Measurements from ENCODE around the gene RPS6KA5. TPM values are rescaled to one million over a fixed set of nuclear protein-coding genes. Genes with fewer than 3 reads are reported as not detected.
A peak's percentile ranks its signal among the peaks of the same experiment; 100 is the strongest.

Gene RPS6KA5
- total RNA-seq, 2 experiments from 2014 or later, result 10.1 to 13.1 TPM

DNA sequence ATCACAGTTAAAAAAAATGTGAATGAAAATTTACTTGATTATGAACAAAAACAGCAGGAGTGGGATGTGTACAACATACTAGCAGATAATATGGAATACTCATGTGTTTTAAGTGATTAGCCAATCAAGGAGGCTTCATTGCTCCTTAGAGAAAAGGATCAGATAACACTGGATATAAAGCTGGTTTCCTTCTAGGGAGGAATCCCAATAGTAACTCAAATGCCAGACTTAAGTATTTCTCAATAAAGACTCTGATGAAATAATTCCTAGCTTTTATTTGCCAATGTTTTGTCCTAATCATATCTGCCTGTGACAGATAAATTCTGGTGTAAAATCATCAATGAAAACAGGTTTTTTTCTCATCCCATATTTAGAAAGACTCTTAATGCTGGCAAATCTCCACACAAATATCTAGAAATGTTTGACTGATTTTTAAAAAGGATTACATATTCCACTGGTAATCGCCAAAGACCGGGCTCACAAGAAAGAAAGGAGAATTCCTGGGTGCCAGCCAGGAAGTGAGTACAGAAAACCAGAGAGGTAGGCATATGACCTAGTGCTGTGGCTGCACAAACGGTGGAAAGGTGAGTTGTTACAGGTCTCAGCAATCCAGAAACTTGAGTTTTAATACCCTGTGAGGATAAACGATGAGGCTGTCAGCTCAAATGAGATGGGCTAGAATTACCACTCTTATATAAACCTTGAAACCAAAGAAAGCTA is 135.7 kb downstream of the RPS6KA5 start:
- peaks cover 2% of the 10 kb centered on the region for H3K4me1 Mint-ChIP-seq
- no peaks in the 10 kb centered on the region for H3K9me3 Mint-ChIP-seq
- peaks cover 6% of the 10 kb centered on the region for H3K36me3 Mint-ChIP-seq
- no peak overlapping the region for H3K27ac Mint-ChIP-seq
- no peak for DNase-seq
- H3K4me3 Mint-ChIP-seq, result no peak overlapping the region
- H3K27me3 Mint-ChIP-seq, result no peaks in the 10 kb centered on the region

DNA sequence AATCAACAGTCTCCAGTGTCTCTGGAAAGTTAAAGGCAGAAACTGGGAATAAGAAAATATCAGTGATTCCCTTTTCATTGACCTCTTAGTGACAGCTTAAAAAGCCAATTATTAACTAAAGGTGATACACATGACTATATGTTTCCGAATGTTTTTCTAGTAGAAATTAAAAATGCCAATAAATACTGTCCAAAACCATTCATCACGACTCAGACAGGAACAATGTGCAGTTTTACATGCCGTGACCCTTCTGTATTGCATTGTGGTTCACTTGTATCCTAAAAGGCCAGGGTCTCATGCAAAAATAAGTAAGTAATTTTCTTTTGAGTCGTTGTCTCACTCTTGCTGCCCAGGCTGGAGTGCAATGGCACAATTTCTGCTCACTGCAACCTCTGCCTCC is 138.3 kb downstream of the RPS6KA5 start:
- H3K36me3 Mint-ChIP-seq, result peaks cover 22% of the 10 kb centered on the region
- no peak overlapping the region for H3K27ac Mint-ChIP-seq
- H3K27me3 Mint-ChIP-seq, result no peaks in the 10 kb centered on the region

DNA sequence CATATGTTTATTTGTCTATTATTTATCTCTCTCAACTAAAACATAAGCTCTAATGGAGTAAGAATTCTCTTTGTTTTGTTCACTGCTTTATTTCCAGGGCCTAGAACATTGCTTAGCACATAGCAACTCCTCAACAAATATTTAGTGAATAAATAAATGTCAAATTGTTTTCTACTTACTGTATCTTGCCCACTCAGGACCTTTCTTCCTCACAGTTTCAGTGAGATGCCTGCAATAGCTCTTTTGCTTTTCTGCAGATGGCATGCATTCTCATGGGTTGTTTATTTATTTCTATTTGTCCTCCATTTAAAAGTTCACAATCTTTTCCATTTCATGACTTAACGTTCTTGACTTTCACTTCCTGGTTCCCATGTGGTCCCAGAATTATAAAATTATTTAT is 149.3 kb downstream of the RPS6KA5 start:
- no peak overlapping the region for H3K4me3 Mint-ChIP-seq
- no peaks in the 10 kb centered on the region for H3K9me3 Mint-ChIP-seq
- no peak for DNase-seq
- H3K27ac Mint-ChIP-seq, result peak overlapping the region; percentile 43
- peaks cover 21% of the 10 kb centered on the region for H3K4me1 Mint-ChIP-seq
- H3K36me3 Mint-ChIP-seq, result peaks cover 21% of the 10 kb centered on the region
- no peaks in the 10 kb centered on the region for H3K27me3 Mint-ChIP-seq

More for the DNA sequence above, 138.3 kb downstream of the RPS6KA5 start:
- no peak overlapping the region for H3K4me3 Mint-ChIP-seq
- DNase-seq, result no peak
- no peaks in the 10 kb centered on the region for H3K9me3 Mint-ChIP-seq
- H3K4me1 Mint-ChIP-seq, result no peaks in the 10 kb centered on the region

DNA sequence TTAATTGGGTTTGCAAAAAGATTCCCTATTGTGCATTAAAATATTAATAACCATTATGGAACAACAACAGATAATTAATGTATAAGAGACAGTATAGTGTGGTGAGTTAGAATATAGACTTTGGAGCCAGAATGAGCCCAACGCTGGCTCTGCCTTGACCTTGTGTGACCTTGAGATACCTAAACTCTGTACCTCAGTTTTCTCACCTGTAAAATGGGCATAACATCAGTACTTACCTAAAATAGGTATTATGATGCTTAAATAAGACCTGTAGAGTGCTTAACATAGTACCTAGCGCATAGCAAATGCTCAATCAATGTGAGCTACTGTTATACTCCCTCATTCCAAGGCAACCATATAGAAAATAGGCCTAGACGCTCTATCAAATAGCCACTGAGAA is 153.3 kb downstream of the RPS6KA5 start:
- Mint-ChIP-seq H3K9me3 (no peaks in the 10 kb centered on the region), H3K27ac (no peak overlapping the region), H3K4me1 (peaks cover 39% of the 10 kb centered on the region), H3K27me3 (no peaks in the 10 kb centered on the region), H3K36me3 (peaks cover 21% of the 10 kb centered on the region), H3K4me3 (no peak overlapping the region)
- no peak for DNase-seq

DNA sequence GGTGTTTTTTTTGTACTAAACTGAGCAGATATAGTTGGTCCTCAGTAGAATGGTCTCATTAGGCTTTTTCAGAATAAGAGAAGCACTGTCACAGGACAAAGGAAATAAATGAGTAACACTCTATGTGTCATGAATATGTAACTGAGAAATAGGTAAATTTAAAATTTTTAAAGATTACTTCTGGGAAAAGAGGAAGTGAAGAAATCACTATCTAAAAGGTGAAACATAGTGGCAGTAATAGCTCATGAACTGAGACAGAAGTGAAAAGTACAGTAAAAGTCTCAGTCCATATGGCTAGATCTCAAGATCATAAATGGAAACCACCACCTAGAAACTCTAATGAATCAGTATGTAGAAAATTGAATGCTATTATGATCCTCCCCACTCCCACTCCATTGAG is 154.9 kb downstream of the RPS6KA5 start:
- H3K36me3 Mint-ChIP-seq, result peaks cover 15% of the 10 kb centered on the region
- no peaks in the 10 kb centered on the region for H3K27me3 Mint-ChIP-seq
- H3K9me3 Mint-ChIP-seq, result no peaks in the 10 kb centered on the region
- H3K27ac Mint-ChIP-seq, result peak overlapping the region; percentile 83
- no peak overlapping the region for H3K4me3 Mint-ChIP-seq
- H3K4me1 Mint-ChIP-seq, result peaks cover 38% of the 10 kb centered on the region
- DNase-seq, result no peak

DNA sequence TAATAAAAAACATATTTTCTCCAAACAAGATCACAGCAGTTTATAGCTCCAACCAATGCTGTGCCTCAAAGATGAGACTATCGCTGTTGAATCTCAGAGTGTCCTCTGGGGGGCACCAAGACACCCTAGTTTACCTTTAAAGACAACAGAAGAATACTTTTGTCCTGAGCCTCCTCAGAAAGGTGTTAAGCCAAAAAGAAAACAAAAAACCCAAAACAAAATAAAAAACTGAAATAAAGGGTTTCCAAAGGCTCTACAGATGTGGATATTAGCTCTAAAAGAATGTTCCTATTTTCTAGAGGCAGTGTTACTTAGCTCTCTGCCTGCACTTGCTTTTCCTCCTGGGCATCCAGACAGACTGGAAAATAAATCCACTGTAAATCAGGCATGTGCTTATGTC is 157.3 kb downstream of the RPS6KA5 start:
- Mint-ChIP-seq H3K27me3 (no peaks in the 10 kb centered on the region), H3K36me3 (peaks cover 19% of the 10 kb centered on the region)

DNA sequence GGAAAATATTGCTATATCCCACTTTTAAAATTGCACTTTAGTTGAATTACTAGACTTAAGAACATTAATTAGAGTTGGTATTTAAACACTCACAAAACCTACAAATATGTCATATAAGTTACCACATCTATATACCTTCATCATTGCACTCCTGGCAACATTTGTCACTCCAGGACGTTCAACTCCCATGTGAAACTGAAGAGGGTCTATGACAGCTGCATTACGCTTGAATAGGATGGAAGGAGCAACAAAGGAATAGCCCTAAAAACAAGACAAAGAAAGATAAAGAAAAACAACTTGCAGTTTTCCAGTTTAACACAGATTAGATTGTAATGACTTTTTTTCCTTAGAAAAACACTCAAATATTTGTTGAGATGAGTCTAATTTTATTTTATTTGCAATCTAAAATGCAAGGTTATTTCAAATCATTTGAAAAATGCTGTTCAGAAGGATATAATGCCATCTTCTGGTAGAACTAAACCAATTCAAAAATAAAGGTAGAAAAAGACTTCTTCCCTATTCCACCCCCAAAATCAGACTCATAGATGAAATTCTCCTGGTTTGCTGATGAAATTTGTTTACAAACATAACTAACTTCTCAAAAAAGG is 159.9 kb downstream of the RPS6KA5 start:
- H3K9me3 Mint-ChIP-seq, result no peaks in the 10 kb centered on the region
- DNase-seq, result no peak
- no peak overlapping the region for H3K4me3 Mint-ChIP-seq
- H3K27ac Mint-ChIP-seq, result no peak overlapping the region
- H3K27me3 Mint-ChIP-seq, result no peaks in the 10 kb centered on the region
- peaks cover 20% of the 10 kb centered on the region for H3K4me1 Mint-ChIP-seq
- peaks cover 15% of the 10 kb centered on the region for H3K36me3 Mint-ChIP-seq

More for the DNA sequence above, 157.3 kb downstream of the RPS6KA5 start:
- peak overlapping the region; percentile 20 for H3K27ac Mint-ChIP-seq
- peak; percentile 34 for DNase-seq
- no peaks in the 10 kb centered on the region for H3K9me3 Mint-ChIP-seq
- peaks cover 31% of the 10 kb centered on the region for H3K4me1 Mint-ChIP-seq
- no peak overlapping the region for H3K4me3 Mint-ChIP-seq

DNA sequence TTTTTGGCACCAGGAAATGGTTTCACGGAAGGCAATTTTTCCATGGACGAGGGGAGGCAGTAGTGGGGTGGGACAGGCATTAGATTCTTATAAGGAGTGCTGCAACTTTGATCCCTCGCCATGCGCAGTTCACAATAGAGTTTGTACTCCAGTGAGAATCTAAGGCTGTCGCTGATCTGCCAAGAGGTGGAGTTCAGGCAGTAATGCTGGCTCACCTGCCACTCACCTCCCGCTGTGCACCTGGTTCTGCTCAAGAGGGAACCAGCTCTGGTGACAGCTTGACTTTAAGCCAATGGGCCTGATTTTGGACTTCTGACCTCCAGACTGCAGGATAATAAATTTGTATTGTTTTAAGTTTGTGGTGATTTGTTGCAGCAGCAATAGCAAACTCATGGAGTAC is 163.4 kb downstream of the RPS6KA5 start:
- no peak for DNase-seq
- H3K9me3 Mint-ChIP-seq, result no peaks in the 10 kb centered on the region
- peaks cover 17% of the 10 kb centered on the region for H3K36me3 Mint-ChIP-seq
- peaks cover 2% of the 10 kb centered on the region for H3K4me1 Mint-ChIP-seq
- H3K4me3 Mint-ChIP-seq, result no peak overlapping the region
- no peak overlapping the region for H3K27ac Mint-ChIP-seq
- no peaks in the 10 kb centered on the region for H3K27me3 Mint-ChIP-seq

DNA sequence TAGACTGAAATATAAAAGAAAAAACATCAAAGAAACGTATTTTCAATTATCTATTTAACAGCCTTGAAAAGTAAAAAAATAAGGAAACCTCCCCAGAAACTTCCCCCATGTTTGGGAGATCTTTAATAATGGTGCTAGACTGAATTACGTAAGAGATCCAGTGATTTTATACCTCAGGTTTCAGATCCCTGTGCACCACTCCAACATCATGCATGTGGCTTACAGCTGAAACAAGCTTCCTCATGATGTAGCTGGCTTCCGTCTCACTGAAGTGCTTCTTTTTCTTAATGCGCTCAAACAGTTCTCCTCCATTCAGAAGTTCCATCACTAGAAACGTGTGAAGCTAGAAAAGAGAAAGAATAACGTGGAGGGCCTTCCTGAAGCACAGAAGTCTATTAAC is 166.2 kb downstream of the RPS6KA5 start:
- no peak overlapping the region for H3K4me3 Mint-ChIP-seq
- H3K36me3 Mint-ChIP-seq, result peaks cover 15% of the 10 kb centered on the region
- no peak overlapping the region for H3K27ac Mint-ChIP-seq
- no peaks in the 10 kb centered on the region for H3K9me3 Mint-ChIP-seq
- no peaks in the 10 kb centered on the region for H3K27me3 Mint-ChIP-seq
- DNase-seq, result no peak
- H3K4me1 Mint-ChIP-seq, result peaks cover 2% of the 10 kb centered on the region

DNA sequence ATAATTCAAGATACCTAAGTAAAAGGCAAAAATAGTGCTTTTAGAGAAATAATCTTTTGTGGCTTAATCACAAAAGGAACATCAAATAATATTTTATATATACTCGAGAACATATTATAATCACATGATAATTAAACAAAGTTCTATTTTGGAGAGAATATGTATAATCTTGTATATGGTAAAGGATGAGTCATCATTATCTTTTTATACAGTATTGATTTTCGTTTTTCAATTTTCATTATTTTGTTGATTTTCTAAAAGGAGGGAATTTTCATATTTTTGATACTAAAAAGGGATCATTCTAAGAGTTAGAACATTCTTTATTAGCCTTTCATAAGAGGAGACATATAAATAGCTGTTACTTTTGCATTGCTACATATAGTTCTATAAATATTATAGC is 166.9 kb downstream of the RPS6KA5 start:
- no peak overlapping the region for H3K4me3 Mint-ChIP-seq
- no peak for DNase-seq
- no peaks in the 10 kb centered on the region for H3K9me3 Mint-ChIP-seq
- no peak overlapping the region for H3K27ac Mint-ChIP-seq
- peaks cover 11% of the 10 kb centered on the region for H3K36me3 Mint-ChIP-seq
- H3K27me3 Mint-ChIP-seq, result no peaks in the 10 kb centered on the region
- H3K4me1 Mint-ChIP-seq, result peaks cover 2% of the 10 kb centered on the region

DNA sequence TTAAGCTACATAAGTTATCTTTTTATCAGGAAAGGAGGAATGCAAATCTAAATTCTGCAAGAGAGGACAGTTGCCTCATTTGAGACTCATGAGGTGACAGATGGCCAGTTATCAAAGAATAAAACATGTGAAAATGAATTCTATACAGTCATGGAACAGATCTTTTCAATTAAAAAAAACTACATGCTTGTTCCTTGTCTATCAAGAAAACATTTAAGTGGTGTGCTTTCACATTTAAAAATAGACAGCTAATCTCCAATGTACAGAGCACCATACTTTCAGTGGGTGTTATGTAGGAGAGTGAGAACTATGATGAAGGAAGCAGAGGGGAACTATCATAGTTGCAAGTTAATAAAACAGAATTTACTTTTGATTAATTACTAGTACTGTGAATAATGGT is 167.5 kb downstream of the RPS6KA5 start:
- peaks cover 11% of the 10 kb centered on the region for H3K36me3 Mint-ChIP-seq
- no peak overlapping the region for H3K27ac Mint-ChIP-seq
- no peak for DNase-seq
- H3K4me1 Mint-ChIP-seq, result peaks cover 2% of the 10 kb centered on the region
- H3K27me3 Mint-ChIP-seq, result no peaks in the 10 kb centered on the region
- H3K9me3 Mint-ChIP-seq, result no peaks in the 10 kb centered on the region
- H3K4me3 Mint-ChIP-seq, result no peak overlapping the region

DNA sequence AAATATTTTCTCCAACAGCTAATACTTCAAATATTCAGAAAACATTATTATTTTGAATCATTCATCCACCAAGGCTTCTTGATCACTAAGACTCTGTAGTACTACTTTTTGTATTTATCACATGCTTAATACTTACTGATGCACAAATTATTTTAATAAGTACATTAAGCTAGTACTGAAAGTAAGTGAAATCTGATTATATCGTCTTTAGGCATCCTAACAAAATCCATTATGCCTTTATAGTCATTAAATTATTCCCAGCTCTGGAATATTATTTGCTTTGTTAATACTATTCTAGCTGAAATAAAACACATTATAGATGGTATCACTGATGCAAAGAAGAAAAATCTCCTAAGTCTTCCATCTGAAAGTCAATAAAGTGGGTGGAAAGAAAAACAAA is 169.1 kb downstream of the RPS6KA5 start:
- no peak overlapping the region for H3K4me3 Mint-ChIP-seq

DNA sequence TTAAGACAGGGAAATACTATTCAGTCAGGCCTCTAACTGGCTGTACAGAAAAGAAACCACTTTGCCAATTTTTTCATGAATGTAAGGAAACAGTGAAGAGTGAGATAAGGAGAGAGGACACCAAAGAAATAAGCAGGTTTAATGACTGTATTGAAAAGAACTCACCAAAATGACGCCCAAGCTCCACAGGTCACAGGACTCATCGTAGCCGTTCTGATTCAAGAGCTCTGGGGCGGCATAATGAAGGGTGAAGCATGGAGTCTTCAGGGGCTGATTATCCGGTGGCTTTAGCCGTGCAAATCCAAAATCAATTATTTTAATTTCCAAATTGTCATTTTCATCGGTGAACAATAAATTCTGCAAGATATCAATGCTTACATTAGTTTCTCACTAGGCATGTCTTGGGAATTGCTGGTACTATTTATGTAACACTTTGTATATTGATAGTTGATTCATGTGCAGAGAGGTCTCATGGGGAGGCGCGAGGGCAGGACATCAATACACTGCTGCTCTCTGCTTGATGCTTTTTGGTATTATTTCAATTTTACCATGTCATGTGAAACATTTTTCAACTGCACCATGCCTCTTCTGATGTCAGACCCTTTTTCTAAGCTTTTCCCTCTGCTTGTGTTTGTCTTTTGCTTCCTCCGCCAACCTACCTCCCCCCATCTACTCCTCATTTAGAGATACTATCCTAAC is 170.0 kb downstream of the RPS6KA5 start:
- Mint-ChIP-seq H3K27me3 (no peaks in the 10 kb centered on the region), H3K4me1 (peaks cover 2% of the 10 kb centered on the region), H3K9me3 (no peaks in the 10 kb centered on the region), H3K36me3 (peaks cover 5% of the 10 kb centered on the region), H3K27ac (no peak overlapping the region), H3K4me3 (no peak overlapping the region)
- DNase-seq, result no peak

More for the DNA sequence above, 169.1 kb downstream of the RPS6KA5 start:
- Mint-ChIP-seq H3K27ac (no peak overlapping the region), H3K9me3 (no peaks in the 10 kb centered on the region), H3K4me1 (peaks cover 2% of the 10 kb centered on the region), H3K36me3 (peaks cover 9% of the 10 kb centered on the region), H3K27me3 (no peaks in the 10 kb centered on the region)
- DNase-seq, result no peak

DNA sequence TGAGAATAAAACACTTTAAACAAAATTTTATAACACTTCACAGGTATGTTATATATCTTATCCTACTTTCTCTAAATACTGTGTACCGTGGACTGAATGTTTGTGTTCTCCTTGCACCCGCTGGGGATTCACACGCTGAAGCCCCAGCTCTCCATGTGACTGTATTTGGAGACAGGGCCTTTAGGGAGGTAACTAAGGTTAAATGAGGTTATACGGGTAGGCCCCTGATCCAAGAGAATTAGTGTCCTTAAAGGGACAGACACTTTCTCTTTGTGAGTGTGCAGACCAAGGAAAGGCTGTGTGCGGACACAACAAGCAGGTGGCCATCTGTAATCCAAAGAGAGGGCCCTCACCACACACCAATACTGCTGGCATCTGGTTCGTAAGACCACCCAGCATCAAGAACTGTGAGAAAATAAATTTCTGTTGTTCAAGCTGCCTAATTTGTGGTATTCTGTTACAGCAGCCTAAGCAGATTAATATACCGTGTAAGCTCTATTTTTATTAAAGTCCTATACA is 174.1 kb downstream of the RPS6KA5 start:
- H3K9me3 Mint-ChIP-seq, result peaks cover 8% of the 10 kb centered on the region

DNA sequence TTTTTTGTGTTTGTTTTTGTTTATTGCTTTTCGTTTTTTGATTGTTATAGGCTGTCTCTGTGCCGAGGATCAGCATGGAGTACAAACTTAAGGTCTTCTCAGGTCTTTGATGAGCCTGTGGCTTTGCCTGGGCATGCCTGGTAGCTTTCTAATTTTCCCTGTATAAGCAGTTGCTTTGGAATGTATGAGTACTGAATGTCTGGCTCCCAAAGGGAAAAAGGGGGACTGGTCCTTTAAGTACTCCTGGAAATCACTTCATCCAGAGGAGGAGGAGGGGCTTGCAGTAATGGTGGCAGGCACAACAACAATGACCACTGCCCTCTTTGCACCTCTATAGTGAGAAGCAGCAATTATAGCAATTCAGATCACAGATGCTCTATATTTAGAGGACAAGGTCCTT is 176.7 kb downstream of the RPS6KA5 start:
- peaks cover 8% of the 10 kb centered on the region for H3K9me3 Mint-ChIP-seq
- H3K4me1 Mint-ChIP-seq, result no peaks in the 10 kb centered on the region
- H3K27me3 Mint-ChIP-seq, result no peaks in the 10 kb centered on the region
- no peak overlapping the region for H3K4me3 Mint-ChIP-seq
- DNase-seq, result no peak
- H3K27ac Mint-ChIP-seq, result no peak overlapping the region
- peaks cover 22% of the 10 kb centered on the region for H3K36me3 Mint-ChIP-seq

More for the DNA sequence above, 174.1 kb downstream of the RPS6KA5 start:
- no peak overlapping the region for H3K4me3 Mint-ChIP-seq
- no peak for DNase-seq
- no peak overlapping the region for H3K27ac Mint-ChIP-seq
- no peaks in the 10 kb centered on the region for H3K4me1 Mint-ChIP-seq
- H3K36me3 Mint-ChIP-seq, result peaks cover 18% of the 10 kb centered on the region
- no peaks in the 10 kb centered on the region for H3K27me3 Mint-ChIP-seq
